NT2/D1 (cell line): ENCODE measurements around the gene PRR18.

Experiments used
- DNase-seq: peaks from one replicate; pipeline ENCODE4 v3.0.0-alpha.2; 2011; ENCODE audit warnings: low read depth, low spot score
- H3K27me3 ChIP-seq: 2 replicates; pipeline ENCODE4 v1.6.0; 2011; ENCODE audit warnings: mild to moderate bottlenecking; ENCODE audit not compliant: insufficient read length, insufficient read depth
- H3K36me3 ChIP-seq: 2 replicates; pipeline ENCODE4 v1.6.1; 2011; ENCODE audit warnings: mild to moderate bottlenecking, low read length, mixed read lengths; ENCODE audit not compliant: insufficient read depth, insufficient read length
- H3K4me1 ChIP-seq: 2 replicates; pipeline ENCODE4 v1.5.1; 2011; ENCODE audit not compliant: insufficient read depth, insufficient read length
- H3K4me3 ChIP-seq: 2 replicates; pipeline ENCODE4 v1.5.1; 2011; ENCODE audit warnings: low read depth; ENCODE audit not compliant: insufficient read length
- H3K9ac ChIP-seq: 2 replicates; pipeline ENCODE4 v1.6.0; 2011; ENCODE audit warnings: low read depth; ENCODE audit not compliant: insufficient read length
- H3K9me3 ChIP-seq: 2 replicates; pipeline ENCODE4 v1.5.1; 2011; ENCODE audit warnings: mild to moderate bottlenecking, low read length; ENCODE audit not compliant: insufficient read depth
- SUZ12 ChIP-seq: IDR thresholded peaks from 2 replicates; pipeline ENCODE4 v1.6.1; 2011; ENCODE audit not compliant: insufficient read length, insufficient read depth; ENCODE audit errors: extremely low read depth
- YY1 ChIP-seq: IDR thresholded peaks from 2 replicates; pipeline ENCODE4 v1.6.1; 2011; ENCODE audit not compliant: insufficient read length, insufficient read depth
- ZNF274 ChIP-seq: IDR thresholded peaks from 2 replicates; pipeline ENCODE4 v1.6.1; 2011; ENCODE audit warnings: mild to moderate bottlenecking, low read depth, low read length

The PRR18 gene

GRCh38 chr6:166278579-166279392 lies 29.4 kb downstream of the PRR18 start:
- no peak for TF ChIP-seq YY1
- no peak for TF ChIP-seq SUZ12
- no peak for TF ChIP-seq ZNF274
- peaks cover 4% of the 10 kb centered on the region for H3K27me3 ChIP-seq
- no peaks in the 10 kb centered on the region for H3K9me3 ChIP-seq
- no peak for DNase-seq
- no peak overlapping the region for H3K9ac ChIP-seq
- H3K4me1 ChIP-seq, result no peaks in the 10 kb centered on the region
- no peak overlapping the region for H3K4me3 ChIP-seq
- H3K36me3 ChIP-seq, result no peaks in the 10 kb centered on the region

GRCh38 chr6:166277892-166278578 lies 30.2 kb downstream of the PRR18 start:
- Histone ChIP-seq H3K4me1 (no peaks in the 10 kb centered on the region), H3K9ac (no peak overlapping the region), H3K36me3 (no peaks in the 10 kb centered on the region), H3K9me3 (no peaks in the 10 kb centered on the region), H3K4me3 (no peak overlapping the region), H3K27me3 (peaks cover 4% of the 10 kb centered on the region)
- DNase-seq, result no peak
- TF ChIP-seq SUZ12, result no peak

GRCh38 chr6:166277018-166277417 lies 31.2 kb downstream of the PRR18 start:
- Histone ChIP-seq H3K36me3 (no peaks in the 10 kb centered on the region), H3K4me3 (no peak overlapping the region), H3K4me1 (no peaks in the 10 kb centered on the region), H3K27me3 (peaks cover 4% of the 10 kb centered on the region), H3K9ac (no peak overlapping the region), H3K9me3 (no peaks in the 10 kb centered on the region)
- no peak for DNase-seq
- no peak for TF ChIP-seq SUZ12
- no peak for TF ChIP-seq ZNF274
- TF ChIP-seq YY1, result no peak

- no peak for TF ChIP-seq YY1
- TF ChIP-seq SUZ12, result no peak
- no peak for TF ChIP-seq ZNF274
- no peaks in the 10 kb centered on the region for H3K4me1 ChIP-seq
- no peaks in the 10 kb centered on the region for H3K9me3 ChIP-seq
- no peaks in the 10 kb centered on the region for H3K36me3 ChIP-seq
- H3K27me3 ChIP-seq, result peaks cover 4% of the 10 kb centered on the region
- no peak for DNase-seq
- no peak overlapping the region for H3K9ac ChIP-seq
- H3K4me3 ChIP-seq, result no peak overlapping the region
These were observed 32.5 kb downstream of the PRR18 start for GRCh38 chr6:166275714-166276166.

- no peak for TF ChIP-seq ZNF274
- TF ChIP-seq SUZ12, result no peak
- TF ChIP-seq YY1, result no peak
- H3K4me3 ChIP-seq, result no peak overlapping the region
- peaks cover 4% of the 10 kb centered on the region for H3K27me3 ChIP-seq
- H3K4me1 ChIP-seq, result no peaks in the 10 kb centered on the region
- no peak overlapping the region for H3K9ac ChIP-seq
- no peak for DNase-seq
- H3K9me3 ChIP-seq, result no peaks in the 10 kb centered on the region
- H3K36me3 ChIP-seq, result no peaks in the 10 kb centered on the region
These were observed 33.3 kb downstream of the PRR18 start for GRCh38 chr6:166274739-166275370.

DNA sequence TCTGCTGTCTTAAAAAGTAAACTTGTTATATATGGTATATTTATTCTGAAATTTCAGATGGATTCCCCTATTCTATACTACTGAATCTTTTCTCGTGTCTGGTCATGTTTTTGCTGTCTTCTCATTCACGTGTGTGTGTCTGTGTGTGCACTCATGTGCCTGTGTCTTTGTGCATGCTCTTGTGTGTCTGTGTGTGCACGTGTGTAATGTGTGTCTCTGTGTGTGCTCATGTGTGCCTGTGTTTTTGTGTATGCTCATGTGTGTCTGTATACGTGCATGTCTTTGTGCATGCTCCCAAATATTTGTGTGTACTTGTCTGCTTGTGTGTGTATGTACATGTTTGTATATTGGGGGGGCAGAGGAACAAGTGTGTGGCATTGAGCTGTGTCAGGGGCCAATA lies 34.0 kb downstream of the PRR18 start:
- Histone ChIP-seq H3K9me3 (no peaks in the 10 kb centered on the region), H3K4me1 (no peaks in the 10 kb centered on the region), H3K36me3 (no peaks in the 10 kb centered on the region), H3K4me3 (no peak overlapping the region), H3K27me3 (peaks cover 4% of the 10 kb centered on the region), H3K9ac (no peak overlapping the region)
- TF ChIP-seq YY1 (no peak), ZNF274 (no peak), SUZ12 (no peak)
- DNase-seq, result no peak

DNA sequence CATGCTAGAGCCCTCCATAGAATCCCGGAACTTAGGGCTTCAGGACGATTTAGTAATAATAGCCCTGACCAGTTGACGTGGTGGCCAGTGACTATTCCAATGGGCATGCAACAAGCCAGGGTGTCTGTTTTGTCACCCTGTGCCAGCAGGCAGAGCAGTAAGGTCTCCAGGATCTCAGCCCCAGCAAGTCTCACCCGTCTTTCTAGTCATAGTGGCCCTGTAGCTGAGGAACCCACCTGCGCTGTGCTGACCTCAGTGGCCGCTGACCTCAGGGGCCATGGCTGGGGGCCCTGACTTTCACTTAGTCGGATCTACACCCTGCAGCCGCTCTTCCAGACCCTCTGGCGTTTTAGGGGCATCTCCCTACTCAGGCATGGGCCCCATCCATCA lies 36.8 kb downstream of the PRR18 start:
- TF ChIP-seq SUZ12 (no peak), ZNF274 (no peak), YY1 (no peak)
- H3K27me3 ChIP-seq, result peaks cover 4% of the 10 kb centered on the region

More for the DNA sequence above, 36.8 kb downstream of the PRR18 start:
- DNase-seq, result no peak
- Histone ChIP-seq H3K36me3 (no peaks in the 10 kb centered on the region), H3K4me1 (no peaks in the 10 kb centered on the region), H3K4me3 (no peak overlapping the region), H3K9ac (no peak overlapping the region), H3K9me3 (no peaks in the 10 kb centered on the region)
